GM12865 (cell line): ENCODE results near the gene DNLZ.

Experiments
- DNase-seq: peaks from one replicate; pipeline ENCODE4 v3.0.0; 2010; ENCODE audit warnings: low read depth
- H3K4me3 ChIP-seq: 2 replicates; pipeline ENCODE4 v1.5.1; 2011; ENCODE audit warnings: mild to moderate bottlenecking, low read depth, low read length, control low read depth
- TF ChIP-seq, protein P1 (sequence below): IDR thresholded peaks from 2 replicates; pipeline ENCODE4 v1.5.1; 2011; ENCODE audit warnings: low read length, control low read depth, low read depth, inconsistent platforms; ENCODE audit not compliant: insufficient read depth; ENCODE audit errors: missing control alignments

DNLZ gene

DNA sequence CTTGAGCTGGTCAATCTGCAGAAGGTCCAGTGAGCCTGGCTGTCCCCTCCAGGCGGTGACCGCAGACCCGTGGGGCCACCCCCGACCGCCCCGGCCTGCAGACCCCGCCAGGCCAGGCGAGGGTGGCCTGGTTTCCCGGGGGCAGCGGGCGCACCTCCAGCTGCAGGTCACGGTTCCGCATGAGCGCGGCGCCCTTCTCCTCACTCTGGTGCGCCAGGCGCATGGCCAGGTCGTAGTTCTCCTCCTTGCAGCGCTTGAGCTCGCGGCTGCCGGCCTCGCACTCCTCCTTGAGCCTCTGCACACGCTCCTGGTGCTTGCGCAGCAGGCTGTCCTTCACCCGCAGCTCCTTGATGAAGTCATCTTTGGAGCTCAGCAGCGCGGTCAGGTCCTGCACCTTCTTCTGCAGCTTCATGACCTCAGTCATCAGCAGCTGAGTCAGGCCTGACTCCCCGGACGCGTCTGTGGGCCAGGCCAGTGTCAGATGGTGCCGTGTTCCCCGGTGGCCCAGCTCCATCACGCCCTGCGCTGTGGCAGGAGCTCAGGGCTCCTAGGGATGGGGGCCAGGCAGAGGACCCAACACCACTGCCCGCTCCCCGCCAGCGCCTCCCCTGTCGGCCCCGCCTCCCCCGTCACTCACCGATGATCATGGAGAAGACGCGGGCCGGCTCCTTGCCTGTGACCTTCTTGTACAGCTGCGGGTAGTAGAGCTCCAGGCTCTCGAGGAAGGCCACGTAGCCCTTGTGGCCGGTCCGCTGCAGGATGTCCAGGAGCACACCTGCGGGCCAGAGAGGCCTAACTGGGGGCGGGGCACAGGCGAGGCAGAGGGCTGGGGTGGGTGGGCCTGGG, 7.4 kb upstream of the DNLZ start:
- DNase-seq = no peak
- H3K4me3 ChIP-seq = no peak overlapping the region
- TF ChIP-seq, protein P1, sequence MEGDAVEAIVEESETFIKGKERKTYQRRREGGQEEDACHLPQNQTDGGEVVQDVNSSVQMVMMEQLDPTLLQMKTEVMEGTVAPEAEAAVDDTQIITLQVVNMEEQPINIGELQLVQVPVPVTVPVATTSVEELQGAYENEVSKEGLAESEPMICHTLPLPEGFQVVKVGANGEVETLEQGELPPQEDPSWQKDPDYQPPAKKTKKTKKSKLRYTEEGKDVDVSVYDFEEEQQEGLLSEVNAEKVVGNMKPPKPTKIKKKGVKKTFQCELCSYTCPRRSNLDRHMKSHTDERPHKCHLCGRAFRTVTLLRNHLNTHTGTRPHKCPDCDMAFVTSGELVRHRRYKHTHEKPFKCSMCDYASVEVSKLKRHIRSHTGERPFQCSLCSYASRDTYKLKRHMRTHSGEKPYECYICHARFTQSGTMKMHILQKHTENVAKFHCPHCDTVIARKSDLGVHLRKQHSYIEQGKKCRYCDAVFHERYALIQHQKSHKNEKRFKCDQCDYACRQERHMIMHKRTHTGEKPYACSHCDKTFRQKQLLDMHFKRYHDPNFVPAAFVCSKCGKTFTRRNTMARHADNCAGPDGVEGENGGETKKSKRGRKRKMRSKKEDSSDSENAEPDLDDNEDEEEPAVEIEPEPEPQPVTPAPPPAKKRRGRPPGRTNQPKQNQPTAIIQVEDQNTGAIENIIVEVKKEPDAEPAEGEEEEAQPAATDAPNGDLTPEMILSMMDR = no peak

- DNase-seq = no peak
- TF ChIP-seq, protein P1 = no peak
- H3K4me3 ChIP-seq = no peak overlapping the region
These were observed 6.5 kb upstream of the DNLZ start for GRCh38 chr9:136370037-136370436.

GRCh38 chr9:136368190-136368589, 4.6 kb upstream of the DNLZ start:
- DNase-seq = no peak
- TF ChIP-seq, protein P1 = no peak
- H3K4me3 ChIP-seq = no peak overlapping the region

GRCh38 chr9:136367296-136368145, 4.0 kb upstream of the DNLZ start:
- DNase-seq = no peak
- TF ChIP-seq, protein P1 = no peak
- no peak overlapping the region for H3K4me3 ChIP-seq

- no peak overlapping the region for H3K4me3 ChIP-seq
- DNase-seq = no peak
- TF ChIP-seq, protein P1 = no peak
These were observed 3.3 kb upstream of the DNLZ start for GRCh38 chr9:136366826-136367225.

- no peak for DNase-seq
- H3K4me3 ChIP-seq = no peak overlapping the region
- TF ChIP-seq, protein P1 = no peak
These were observed 2.3 kb upstream of the DNLZ start for GRCh38 chr9:136365775-136366222.
